Panc1 (cell line): ENCODE results near the gene PLEKHG1. TPM values are rescaled to one million over a fixed set of nuclear protein-coding genes. Genes with fewer than 3 reads are reported as not detected.

Source experiments
- ATAC-seq: fragments of 200-7000 bp; cut with Tn5 transposase; 2 replicates; pipeline ENCODE4 v1.9.1; 2020; ENCODE audit warnings: mild to moderate bottlenecking, moderate library complexity
- BruUV-seq: library from RNA; stranded (reverse); fragments of 400-500 nt; replicated peaks from 2 replicates; lab custom pipeline; 2021; lab: Mats Ljungman, UMichigan
- CTCF ChIA-PET: fragments of 300-600 bp; sonication (Branson Sonifier 250); formaldehyde crosslinking; loops from one replicate; lab custom pipeline; 2022; ENCODE audit warnings: antibody characterized with exemption; lab: Charles Lee
- POLR2A ChIA-PET: fragments of 300-600 bp; sonication (Branson Sonifier 250); formaldehyde crosslinking; loops from one replicate; lab custom pipeline; 2022; ENCODE audit warnings: antibody characterized with exemption; lab: Charles Lee
- DNase-seq: peaks from one replicate; pipeline ENCODE4 v3.0.0-alpha.2; 2010; ENCODE audit warnings: low read depth, low spot score
- H3K27ac ChIP-seq: 2 replicates; pipeline ENCODE4 v1.5.1; 2011; ENCODE audit warnings: mild to moderate bottlenecking, low read length, inconsistent platforms
- H3K27me3 ChIP-seq: fragments of 200-500 bp; sonication (Bioruptor generic); 2 replicates; pipeline ENCODE4 v1.6.0; 2014; ENCODE audit warnings: low read length, inconsistent platforms; ENCODE audit not compliant: control insufficient read depth, insufficient read depth
- H3K36me3 ChIP-seq: fragments of 200-500 bp; sonication (Bioruptor generic); 2 replicates; pipeline ENCODE4 v1.5.1; 2014; ENCODE audit warnings: inconsistent platforms, mild to moderate bottlenecking, low read length, moderate library complexity; ENCODE audit not compliant: control insufficient read depth, insufficient read depth
- H3K4me1 ChIP-seq: 2 replicates; pipeline ENCODE4 v1.5.1; 2011; ENCODE audit warnings: inconsistent platforms, mild to moderate bottlenecking, low read length, moderate library complexity; ENCODE audit not compliant: control insufficient read depth, insufficient read depth
- H3K4me3 ChIP-seq, 2 experiments: 2 replicates each; pipeline ENCODE4 v1.5.1; 2011 to 2012; ENCODE audit warnings: low read depth in 2 of 2, low read length in 2 of 2, mild to moderate bottlenecking in 2 of 2, inconsistent platforms in 1 of 2, moderate library complexity in 1 of 2
- H3K9me3 ChIP-seq: fragments of 200-500 bp; sonication (Bioruptor generic); 2 replicates; pipeline ENCODE4 v1.5.1; 2014; ENCODE audit warnings: low read depth, mild to moderate bottlenecking, inconsistent platforms, low read length, moderate library complexity; ENCODE audit not compliant: control insufficient read depth, insufficient read depth
- POLR2AphosphoS5 ChIP-seq: IDR thresholded peaks from 2 replicates; pipeline ENCODE4 v1.6.1; 2012; ENCODE audit warnings: mild to moderate bottlenecking, low read depth, low read length, moderate library complexity
- REST ChIP-seq, 2 experiments: IDR thresholded peaks; 2 replicates each; pipeline ENCODE4 v1.6.1; 2011 to 2012; ENCODE audit warnings: low read depth in 2 of 2, control low read depth in 1 of 2, low read length in 1 of 2, mild to moderate bottlenecking in 1 of 2, moderate library complexity in 1 of 2; ENCODE audit not compliant: insufficient read depth in 1 of 2
- SIN3A ChIP-seq: IDR thresholded peaks from 2 replicates; pipeline ENCODE4 v1.6.1; 2012; ENCODE audit warnings: low read depth, mild to moderate bottlenecking, low read length, moderate library complexity, borderline replicate concordance; ENCODE audit not compliant: insufficient read depth
- TCF7L2 ChIP-seq: IDR thresholded peaks from 2 replicates; pipeline ENCODE4 v1.6.1; 2011; ENCODE audit warnings: mild to moderate bottlenecking, low read depth, low read length, inconsistent platforms
- in situ Hi-C: cut with HindIII; loops from 2 replicates; pipeline ENCODE4 v1.10.0; 2016; ENCODE audit warnings: low sequenced_read_pairs, low pct_unique_long_range_greater_than_20kb
- intact Hi-C: fragments of 100-400 bp; cut with micrococcal nuclease; formaldehyde crosslinking; loops from one replicate; pipeline ENCODE4 v1.10.0; 2022; ENCODE audit not compliant: unreplicated experiment
- total RNA-seq: library from RNA; stranded (reverse); gene quantifications from one replicate; pipeline ENCODE4 v1.2.1, GENCODE V29; 2021; ENCODE audit not compliant: unreplicated experiment
- TF ChIP-seq, protein P1 (sequence below): fragments of 450-650 bp; IDR thresholded peaks from 2 replicates; pipeline ENCODE4 v1.5.1; 2017; ENCODE audit warnings: mild to moderate bottlenecking

The PLEKHG1 gene
- total RNA-seq, 1 experiment from 2014 or later = 4.0 TPM

- BruUV-seq = no TSS peak
- TF ChIP-seq REST (IDR thresholded peaks at IDR 0.05; ENCODE audit: insufficient read depth in 1 of 2, low read depth in 2 of 2, low read length in 1 of 2) (no peak), POLR2AphosphoS5 (no peak), SIN3A (no peak)
- TF ChIP-seq, protein P1, sequence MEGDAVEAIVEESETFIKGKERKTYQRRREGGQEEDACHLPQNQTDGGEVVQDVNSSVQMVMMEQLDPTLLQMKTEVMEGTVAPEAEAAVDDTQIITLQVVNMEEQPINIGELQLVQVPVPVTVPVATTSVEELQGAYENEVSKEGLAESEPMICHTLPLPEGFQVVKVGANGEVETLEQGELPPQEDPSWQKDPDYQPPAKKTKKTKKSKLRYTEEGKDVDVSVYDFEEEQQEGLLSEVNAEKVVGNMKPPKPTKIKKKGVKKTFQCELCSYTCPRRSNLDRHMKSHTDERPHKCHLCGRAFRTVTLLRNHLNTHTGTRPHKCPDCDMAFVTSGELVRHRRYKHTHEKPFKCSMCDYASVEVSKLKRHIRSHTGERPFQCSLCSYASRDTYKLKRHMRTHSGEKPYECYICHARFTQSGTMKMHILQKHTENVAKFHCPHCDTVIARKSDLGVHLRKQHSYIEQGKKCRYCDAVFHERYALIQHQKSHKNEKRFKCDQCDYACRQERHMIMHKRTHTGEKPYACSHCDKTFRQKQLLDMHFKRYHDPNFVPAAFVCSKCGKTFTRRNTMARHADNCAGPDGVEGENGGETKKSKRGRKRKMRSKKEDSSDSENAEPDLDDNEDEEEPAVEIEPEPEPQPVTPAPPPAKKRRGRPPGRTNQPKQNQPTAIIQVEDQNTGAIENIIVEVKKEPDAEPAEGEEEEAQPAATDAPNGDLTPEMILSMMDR = no peak
- DNase-seq (no peak), ATAC-seq (no peak)
- H3K27me3 ChIP-seq = no peaks in the 10 kb centered on the region
- H3K9me3 ChIP-seq = no peaks in the 10 kb centered on the region
- ChIA-PET POLR2A (no interaction called here), CTCF (no interaction called here)
- H3K27ac ChIP-seq = no peak overlapping the region
- no peaks in the 10 kb centered on the region for H3K36me3 ChIP-seq
- intact Hi-C loops (no loop called here), in situ Hi-C loops (no loop called here)
- H3K4me3 ChIP-seq = no peak overlapping the region
- no peaks in the 10 kb centered on the region for H3K4me1 ChIP-seq
Observed at GRCh38 chr6:150624191-150624590, 24.5 kb downstream of the PLEKHG1 start.

- no TSS peak for BruUV-seq
- no peak overlapping the region for H3K4me3 ChIP-seq
- ChIA-PET CTCF (no interaction called here), POLR2A (no interaction called here)
- DNase-seq (no peak), ATAC-seq (no peak)
- H3K27me3 ChIP-seq = no peaks in the 10 kb centered on the region
- H3K36me3 ChIP-seq = no peaks in the 10 kb centered on the region
- no peak overlapping the region for H3K27ac ChIP-seq
- H3K4me1 ChIP-seq = no peaks in the 10 kb centered on the region
- intact Hi-C loops (no loop called here), in situ Hi-C loops (no loop called here)
- H3K9me3 ChIP-seq = no peaks in the 10 kb centered on the region
- TF ChIP-seq, protein P1 = no peak
- TF ChIP-seq SIN3A = no peak
- TF ChIP-seq POLR2AphosphoS5 = no peak
- TF ChIP-seq REST (IDR thresholded peaks at IDR 0.05; ENCODE audit: insufficient read depth in 1 of 2, low read depth in 2 of 2, low read length in 1 of 2) = no peak
- TF ChIP-seq TCF7L2 = no peak
Observed at GRCh38 chr6:150625927-150626326, 26.2 kb downstream of the PLEKHG1 start.
